T47D (cell line): ENCODE results near the gene NOD1.
A peak's percentile ranks its signal among the peaks of the same experiment; 100 is the strongest.
"Not testable (repeated sequence)": the region's sequence is repeated elsewhere in the genome, so short reads cannot be mapped to it uniquely, and the experiment has no call there.

Experiments
- DNase-seq, 2 experiments: peaks; one replicate each; pipeline versions ENCODE4 v3.0.0 to v3.0.0-alpha.2; 2011 to 2012; ENCODE audit warnings: low read depth in 1 of 2, low spot score in 1 of 2
- JUND ChIP-seq: IDR thresholded peaks from 2 replicates; pipeline ENCODE4 v1.6.1; 2012; ENCODE audit warnings: low read depth
- in situ Hi-C: cut with HindIII; loops from 2 replicates; pipeline ENCODE4 v1.10.0; 2016; ENCODE audit warnings: low sequenced_read_pairs, low pct_unique_long_range_greater_than_20kb

The NOD1 gene

GRCh38 chr7:30428246-30429155 lies 50.1 kb downstream of the NOD1 start:
- TF ChIP-seq JUND, result no peak
- DNase-seq, result no peak
- in situ Hi-C loops, result no loop called here

- no peak for TF ChIP-seq JUND
- in situ Hi-C loops, result no loop called here
- no peak for DNase-seq
These were observed 51.1 kb downstream of the NOD1 start for GRCh38 chr7:30427296-30428070.

- no peak for TF ChIP-seq JUND
- no peak for DNase-seq
- in situ Hi-C loops, result no loop called here
These were observed 54.1 kb downstream of the NOD1 start for GRCh38 chr7:30424506-30424905.

GRCh38 chr7:30423788-30424505 lies 54.6 kb downstream of the NOD1 start:
- no peak for DNase-seq
- in situ Hi-C loops, result no loop called here
- no peak for TF ChIP-seq JUND

GRCh38 chr7:30422922-30423321 lies 55.7 kb downstream of the NOD1 start:
- in situ Hi-C loops, result no loop called here
- peak in 1 of 2 experiments; percentile 35 for DNase-seq
- TF ChIP-seq JUND, result no peak

DNA sequence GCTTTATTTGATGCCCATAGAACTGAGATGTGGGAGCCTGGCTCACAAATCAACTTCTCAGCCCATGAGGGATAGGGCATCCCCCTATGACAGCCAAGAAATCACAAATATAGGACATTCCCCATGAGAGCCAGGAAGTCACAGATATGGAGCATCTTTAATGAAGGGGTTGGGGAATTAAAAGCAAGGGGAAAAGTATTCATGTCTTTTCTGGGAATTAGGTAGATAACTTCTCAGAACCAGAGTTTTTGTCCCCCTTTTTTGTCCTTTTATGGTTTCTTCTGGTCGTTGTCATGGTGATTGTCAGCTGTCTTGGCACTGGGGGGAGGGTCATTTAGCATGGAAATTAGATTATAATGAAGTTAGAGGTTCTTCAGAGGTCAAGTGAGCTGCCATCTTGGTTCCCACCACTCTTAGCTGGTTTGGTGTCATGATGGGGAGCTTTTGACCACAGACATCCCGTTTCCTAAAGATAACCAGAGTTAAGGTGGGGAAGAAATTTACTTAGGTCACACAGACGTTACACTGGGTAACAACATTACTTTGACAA lies 56.9 kb downstream of the NOD1 start:
- in situ Hi-C loops, result no loop called here
- no peak for DNase-seq
- TF ChIP-seq JUND, result no peak

- in situ Hi-C loops, result no loop called here
- TF ChIP-seq JUND, result no peak
These were observed 57.9 kb downstream of the NOD1 start for GRCh38 chr7:30420662-30421061.

DNA sequence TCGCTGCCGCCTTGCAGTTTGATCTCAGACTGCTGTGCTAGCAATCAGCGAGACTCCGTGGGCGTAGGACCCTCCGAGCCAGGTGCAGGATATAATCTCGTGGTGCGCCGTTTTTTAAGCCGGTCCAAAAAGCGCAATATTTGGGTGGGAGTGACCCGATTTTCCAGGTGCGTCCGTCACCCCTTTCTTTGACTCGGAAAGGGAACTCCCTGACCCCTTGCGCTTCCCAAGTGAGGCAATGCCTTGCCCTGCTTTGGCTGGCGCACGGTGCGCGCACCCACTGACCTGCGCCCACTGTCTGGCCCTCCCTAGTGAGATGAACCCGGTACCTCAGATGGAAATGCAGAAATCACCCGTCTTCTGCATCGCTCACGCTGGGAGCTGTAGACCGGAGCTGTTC lies 58.5 kb downstream of the NOD1 start:
- DNase-seq, in situ Hi-C loops: not testable (repeated sequence)

More at GRCh38 chr7:30420662-30421061, 57.9 kb downstream of the NOD1 start:
- no peak for DNase-seq

DNA sequence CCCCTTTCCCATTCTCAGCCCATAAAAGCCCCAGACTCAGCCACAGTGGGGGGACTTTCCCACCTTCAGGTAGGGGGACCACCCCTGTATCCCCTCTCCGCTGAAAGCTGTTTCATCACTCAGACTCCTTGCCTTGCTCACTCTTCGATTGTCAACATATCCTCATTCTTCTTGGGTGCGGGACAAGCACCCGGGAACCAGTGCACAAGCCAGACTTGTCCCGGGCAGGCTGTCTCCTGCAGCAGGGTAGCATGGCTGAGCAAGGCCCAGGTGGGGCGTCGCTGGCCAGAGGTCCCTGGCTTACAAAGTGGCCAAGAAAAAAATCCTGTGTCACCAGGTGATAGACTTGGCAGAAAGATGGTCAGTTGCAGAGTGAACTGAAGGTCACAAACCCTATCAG lies 64.7 kb downstream of the NOD1 start:
- TF ChIP-seq JUND, result no peak
- in situ Hi-C loops, result no loop called here
- DNase-seq, result no peak

DNA sequence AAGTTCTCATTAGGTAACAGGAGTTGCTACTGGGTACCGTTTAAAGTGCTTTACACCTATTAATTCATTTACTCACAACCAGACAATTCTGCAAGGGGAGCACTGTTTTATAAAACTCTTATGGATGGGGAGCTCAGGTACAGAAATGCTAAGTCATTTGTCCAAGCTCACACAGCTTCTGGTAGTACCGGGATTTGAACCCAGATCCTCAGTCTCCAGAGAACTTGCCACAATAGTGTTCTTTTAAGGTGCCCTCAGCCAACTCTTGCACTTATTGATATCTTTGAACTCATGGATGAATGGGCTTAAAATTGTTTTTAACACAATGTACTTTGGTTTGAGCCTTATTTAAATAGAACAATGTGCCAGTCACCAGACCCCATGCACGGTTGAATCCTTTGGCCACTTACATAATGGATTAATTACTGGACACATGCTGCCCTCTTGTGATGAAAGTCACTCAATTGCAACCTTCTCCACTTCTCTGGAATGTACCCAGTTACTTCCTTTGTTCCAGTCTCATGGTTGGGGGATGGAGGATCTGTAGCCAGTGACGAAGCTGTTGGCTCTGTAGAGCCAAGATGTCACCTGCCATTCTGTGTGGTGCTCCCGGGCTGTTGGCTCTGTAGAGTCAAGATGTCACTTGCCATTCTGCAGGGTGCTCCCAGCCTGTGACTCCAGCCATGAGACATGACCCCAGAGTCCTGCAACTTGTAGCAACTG lies 65.6 kb downstream of the NOD1 start:
- in situ Hi-C loops, result no loop called here
- no peak for TF ChIP-seq JUND
- DNase-seq, result peak; percentile 76 to 95

DNA sequence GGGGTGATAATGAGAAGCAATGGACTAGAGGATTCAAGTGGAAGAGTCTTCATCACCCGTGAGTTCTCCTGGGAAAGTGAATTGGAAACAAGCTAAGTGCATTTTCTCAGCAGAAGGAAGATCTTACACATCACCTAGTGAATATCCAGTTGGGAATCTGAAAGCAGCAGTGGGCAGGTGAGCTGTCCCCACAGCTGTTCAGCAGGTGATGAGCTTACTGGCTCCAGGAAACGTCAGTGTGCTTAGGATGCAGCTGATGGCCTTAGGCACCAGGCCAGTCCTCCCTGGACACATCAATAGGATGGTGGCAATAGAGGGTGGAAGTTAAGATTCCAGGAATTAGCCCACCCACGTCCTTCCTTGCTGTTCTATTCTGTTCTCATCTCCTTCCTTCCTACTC lies 66.7 kb downstream of the NOD1 start:
- no peak for TF ChIP-seq JUND
- in situ Hi-C loops, result no loop called here
- DNase-seq, result no peak

DNA sequence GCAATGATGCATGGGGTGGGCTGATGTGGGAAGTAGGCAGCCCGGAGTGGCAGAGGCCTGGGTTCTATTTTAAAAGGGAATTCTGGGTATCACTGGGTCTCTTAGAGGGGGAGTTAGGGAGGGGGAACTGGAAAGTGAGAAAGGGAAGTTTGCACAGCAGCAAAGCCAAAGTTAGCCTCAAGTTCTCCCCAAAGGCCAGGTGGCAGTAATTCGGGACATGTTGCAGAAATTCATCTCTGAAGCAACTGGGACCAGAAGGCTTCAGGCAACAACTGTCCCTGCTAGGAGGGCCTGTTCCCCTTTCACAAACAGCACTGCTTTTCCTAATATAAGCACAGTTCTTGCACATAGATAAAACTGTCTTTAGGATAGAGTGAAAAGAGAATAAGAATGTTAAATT lies 67.4 kb downstream of the NOD1 start:
- DNase-seq, result no peak
- in situ Hi-C loops, result no loop called here

More for the DNA sequence above, 67.4 kb downstream of the NOD1 start:
- TF ChIP-seq JUND, result no peak
